K562 (cell line): ENCODE data around the gene NR6A1. TPM values are rescaled to one million over a fixed set of nuclear protein-coding genes. Genes with fewer than 3 reads are reported as not detected.

Source experiments
- ATAC-seq: fragments of 200-7000 bp; cut with Tn5 transposase; 3 replicates; pipeline ENCODE4 v1.9.1; 2020; ENCODE audit warnings: moderate library complexity
- BruUV-seq: library from RNA; stranded (reverse); fragments of 400-500 nt; replicated peaks from 2 replicates; lab custom pipeline; 2021; lab: Mats Ljungman, UMichigan
- CTCF ChIA-PET: fragments of 300-600 bp; formaldehyde crosslinking; extraction: SDS; loops from one replicate; lab custom pipeline; 2021; ENCODE audit warnings: low intra/inter-chr PET ratio; lab: Yijun Ruan, JAX
- POLR2A ChIA-PET: fragments of 300-600, 350-650 bp; sonication (Branson Sonifier 250); formaldehyde crosslinking; extraction: SDS; loops from one replicate; lab custom pipeline; 2021; ENCODE audit warnings: antibody characterized with exemption, inconsistent platforms; lab: Yijun Ruan, JAX
- DNase-seq, 4 experiments: peaks; one replicate each; pipeline versions ENCODE4 v3.0.0 to v3.0.0-alpha.2; 2011 to 2018; ENCODE audit warnings: low spot score in 3 of 4, mixed read lengths in 3 of 4; ENCODE audit errors: extremely low read depth in 1 of 4
- FAIRE-seq: peaks from 2 replicates; lab custom pipeline; 2011; peaks lifted over from hg19 to GRCh38; lab: Jason Lieb, UNC
- H2AFZ ChIP-seq: 2 replicates; pipeline ENCODE4 v1.6.0; 2011; ENCODE audit warnings: low read depth, low read length, control low read depth, inconsistent platforms
- H3K27ac ChIP-seq: fragments of 200-600 bp; 3 replicates; pipeline ENCODE4 v1.8.0; 2011; ENCODE audit warnings: low read depth, mild to moderate bottlenecking, control low read depth, inconsistent platforms, low read length, moderate library complexity, mixed read lengths; ENCODE audit errors: extremely low read depth
- H3K27me3 ChIP-seq, 2 experiments: fragments of 300-600 bp in 1 of 2; 2 replicates in 1 of 2; 3 replicates in 1 of 2; pipeline versions ENCODE4 v1.6.0 to v1.8.0; 2011; ENCODE audit warnings: inconsistent platforms in 2 of 2, low read length in 2 of 2, mild to moderate bottlenecking in 1 of 2, mixed read lengths in 1 of 2, moderate library complexity in 1 of 2; ENCODE audit not compliant: control insufficient read depth in 2 of 2, insufficient read depth in 2 of 2
- H3K36me3 ChIP-seq: fragments of 300-600 bp; 3 replicates; pipeline ENCODE4 v1.8.0; 2011; ENCODE audit warnings: mild to moderate bottlenecking, low read length, inconsistent platforms; ENCODE audit not compliant: control insufficient read depth, insufficient read depth
- H3K4me1 ChIP-seq, 2 experiments: fragments of 200-600 bp in 1 of 2; replicated peaks in 1 of 2; 2 replicates in 1 of 2; 3 replicates in 1 of 2; pipeline versions ENCODE4 v1.5.1 to v1.8.0; 2011; ENCODE audit warnings: inconsistent platforms in 2 of 2, low read length in 2 of 2, mild to moderate bottlenecking in 1 of 2, mixed read lengths in 1 of 2, moderate library complexity in 1 of 2; ENCODE audit not compliant: control insufficient read depth in 2 of 2, insufficient read depth in 2 of 2
- H3K4me2 ChIP-seq: 2 replicates; pipeline ENCODE4 v1.6.1; 2011; ENCODE audit warnings: low read length, control low read depth, inconsistent platforms, mixed read lengths; ENCODE audit not compliant: insufficient read depth
- H3K4me3 ChIP-seq: fragments of 200-600 bp; sonication (generic), shearing (Covaris generic); 2 replicates; pipeline ENCODE4 v1.5.1; 2016; ENCODE audit warnings: control low read depth, inconsistent platforms
- H3K79me2 ChIP-seq: fragments of 200-600 bp; 3 replicates; pipeline ENCODE4 v1.8.0; 2011; ENCODE audit warnings: low read length, inconsistent platforms; ENCODE audit not compliant: control insufficient read depth, insufficient read depth
- H3K9ac ChIP-seq, 2 experiments: 2 replicates each; pipeline versions ENCODE4 v1.6.0 to v1.6.1; 2011; ENCODE audit warnings: low read depth in 2 of 2, low read length in 2 of 2, control low read depth in 1 of 2, inconsistent platforms in 1 of 2, mild to moderate bottlenecking in 1 of 2, mixed read lengths in 1 of 2; ENCODE audit not compliant: insufficient read depth in 1 of 2
- H3K9me1 ChIP-seq: one replicate; pipeline ENCODE4 v1.6.0; 2011; ENCODE audit warnings: inconsistent platforms, mild to moderate bottlenecking, low read length, moderate library complexity; ENCODE audit not compliant: control insufficient read depth, insufficient read depth
- H3K9me3 ChIP-seq: replicated peaks from 2 replicates; pipeline ENCODE4 v1.5.1; 2011; ENCODE audit warnings: low read depth, low read length, inconsistent platforms; ENCODE audit not compliant: control insufficient read depth, insufficient read depth
- H4K20me1 ChIP-seq: replicated peaks from 2 replicates; pipeline ENCODE4 v1.6.1; 2011; ENCODE audit warnings: low read length, inconsistent platforms, mixed read lengths; ENCODE audit not compliant: control insufficient read depth, insufficient read depth
- CREM ChIP-seq: IDR thresholded peaks from 2 replicates; pipeline ENCODE4 v1.6.1; 2014; ENCODE audit warnings: antibody characterized with exemption, low read depth
- MYNN ChIP-seq, 2 experiments: sonication (generic); formaldehyde crosslinking in 1 of 2; IDR thresholded peaks; 2 replicates each; pipeline versions ENCODE4 v1.5.0 to v1.6.1; 2016 to 2020; ENCODE audit warnings: antibody characterized with exemption in 1 of 2, missing genetic modification reagents in 1 of 2
- SMARCB1 ChIP-seq: IDR thresholded peaks from 2 replicates; pipeline ENCODE4 v1.6.1; 2011; ENCODE audit warnings: improper control_type of control experiment, low read depth; ENCODE audit not compliant: insufficient read length
- SPI1 ChIP-seq: IDR thresholded peaks from 2 replicates; pipeline ENCODE4 v1.6.1; 2011; ENCODE audit warnings: low read depth, low read length, control low read depth, borderline replicate concordance
- TCF7 ChIP-seq: sonication (generic); IDR thresholded peaks from 2 replicates; pipeline ENCODE4 v1.6.1; 2016; ENCODE audit warnings: antibody characterized with exemption, borderline replicate concordance
- TSC22D4 ChIP-seq: fragments of 450-650 bp; IDR thresholded peaks from 2 replicates; pipeline ENCODE4 v1.6.1; 2016; ENCODE audit warnings: missing genetic modification characterization, missing biosample characterization, control low read depth
- ZEB2 ChIP-seq: fragments of 450-650 bp; IDR thresholded peaks from 2 replicates; pipeline ENCODE4 v1.6.1; 2016
- in situ Hi-C: fragments of 300-500 bp; cut with MboI; formaldehyde crosslinking; loops from 4 replicates; pipeline ENCODE4 v1.15.0; 2018; ENCODE audit warnings: inconsistent platforms, mixed read lengths
- intact Hi-C: fragments of 100-400 bp; cut with micrococcal nuclease; formaldehyde crosslinking; loops from 2 replicates; pipeline ENCODE4 v1.14.2; 2022
- polyA plus RNA-seq, 8 experiments: library from polyadenylated mRNA; depleted of rRNA in 4 of 8; stranded (reverse) in 5 of 8; unstranded in 3 of 8; fragments of >200 nt; fragmentation: Nextera tagmentation in 2 of 8; fragmentation: Illumina TruSeq in 1 of 8; extraction: Ambion mirVana in 2 of 8; extraction: Trizol in 1 of 8; gene quantifications; 2 replicates each; pipeline versions ENCODE4 v1.2.1 to v1.2.3, GENCODE V29; 2011 to 2014; ENCODE audit warnings: inconsistent platforms in 1 of 8, missing spikeins in 1 of 8
- total RNA-seq, 7 experiments: library from RNA; depleted of rRNA in 6 of 7; stranded (reverse); fragments of >200 nt in 6 of 7; fragmentation: Illumina TruSeq in 2 of 7; extraction: Trizol in 2 of 7; gene quantifications; 2 replicates each; pipeline versions ENCODE4 v1.2.1 to v1.2.3, GENCODE V29; 2011 to 2021; ENCODE audit warnings: low replicate concordance in 1 of 7

NR6A1 gene
- total and polyA plus RNA-seq, 9 of the 15 experiments (the other 6 are each of a cell fraction or from before 2014, with no cell fraction given): 9.7 to 55.4 (median 28.3) TPM

GRCh38 chr9:124758691-124759090 is 12.4 kb downstream of the NR6A1 start:
- in situ Hi-C loops: no loop called here
- Histone ChIP-seq H3K36me3 (no peaks in the 10 kb centered on the region), H4K20me1 (no peaks in the 10 kb centered on the region; the same call in 1 of the 2 replicates), H3K4me2 (peak overlapping the region; percentile 61), H3K27ac (peak overlapping the region; percentile 55), H3K27me3 (no peaks in the 10 kb centered on the region), H3K9me3 (no peaks in the 10 kb centered on the region), H3K4me1 (peaks cover 0 to 50% of the 10 kb centered on the region in 2 experiments; a peak in 4 of 5 replicates), H3K79me2 (peaks cover 94% of the 10 kb centered on the region), H3K9ac (peak overlapping the region in 1 of 2 experiments; percentile 31; a peak in 1 of 4 replicates), H3K9me1 (no peaks in the 10 kb centered on the region), H3K4me3 (no peak overlapping the region), H2AFZ (no peak overlapping the region)
- ChIA-PET CTCF (no interaction called here), POLR2A (interaction anchor here (0.5 to 1.5 kb wide), 5 partner anchors 16 to 200 kb away, joined by 3 to 6 read pairs (median 4); no protein-coding TSS in a partner anchor)
- intact Hi-C loops: loop anchor here (5.0 kb wide), 1 partner anchor 206 kb away; no protein-coding TSS in a partner anchor
- no TSS peak for BruUV-seq
- FAIRE-seq (no peak), DNase-seq (no peak), ATAC-seq (peak; percentile 8; the same call in 1 of the 3 replicates)
- TF ChIP-seq MYNN (IDR thresholded peaks at IDR 0.05): no peak
- no peak for TF ChIP-seq MYNN (CRISPR knock-in tag; IDR thresholded peaks at IDR 0.05)
- TF ChIP-seq SMARCB1: peak; percentile 90
- no peak for TF ChIP-seq CREM
- TF ChIP-seq TCF7: no peak
- TF ChIP-seq SPI1: peak; percentile 34; the same call in 1 of the 2 replicates
- no peak for TF ChIP-seq TSC22D4 (tag)
- TF ChIP-seq ZEB2: no peak
